Mammary epithelial cell (primary cell): ENCODE measurements around the gene PRIM1.

Experiments
- EZH2 ChIP-seq: IDR thresholded peaks from 2 replicates; pipeline ENCODE4 v1.6.1; 2012; ENCODE audit warnings: low read length, inconsistent platforms, borderline replicate concordance
- TF ChIP-seq, protein P1 (sequence below), 2 donors: IDR thresholded peaks in 1 of 2; conservative IDR thresholded peaks in 1 of 2; 2 replicates each; pipeline ENCODE4 v1.5.1; 2011 to 2012; ENCODE audit warnings: inconsistent platforms in 2 of 2, low read length in 2 of 2, mild to moderate bottlenecking in 2 of 2, control low read depth in 1 of 2, low read depth in 1 of 2; ENCODE audit not compliant: insufficient read depth in 1 of 2; ENCODE audit errors: extremely low read depth in 1 of 2

GRCh38 chr12:56753566-56753965 is 1.4 kb upstream of the PRIM1 start:
- TF ChIP-seq, protein P1, sequence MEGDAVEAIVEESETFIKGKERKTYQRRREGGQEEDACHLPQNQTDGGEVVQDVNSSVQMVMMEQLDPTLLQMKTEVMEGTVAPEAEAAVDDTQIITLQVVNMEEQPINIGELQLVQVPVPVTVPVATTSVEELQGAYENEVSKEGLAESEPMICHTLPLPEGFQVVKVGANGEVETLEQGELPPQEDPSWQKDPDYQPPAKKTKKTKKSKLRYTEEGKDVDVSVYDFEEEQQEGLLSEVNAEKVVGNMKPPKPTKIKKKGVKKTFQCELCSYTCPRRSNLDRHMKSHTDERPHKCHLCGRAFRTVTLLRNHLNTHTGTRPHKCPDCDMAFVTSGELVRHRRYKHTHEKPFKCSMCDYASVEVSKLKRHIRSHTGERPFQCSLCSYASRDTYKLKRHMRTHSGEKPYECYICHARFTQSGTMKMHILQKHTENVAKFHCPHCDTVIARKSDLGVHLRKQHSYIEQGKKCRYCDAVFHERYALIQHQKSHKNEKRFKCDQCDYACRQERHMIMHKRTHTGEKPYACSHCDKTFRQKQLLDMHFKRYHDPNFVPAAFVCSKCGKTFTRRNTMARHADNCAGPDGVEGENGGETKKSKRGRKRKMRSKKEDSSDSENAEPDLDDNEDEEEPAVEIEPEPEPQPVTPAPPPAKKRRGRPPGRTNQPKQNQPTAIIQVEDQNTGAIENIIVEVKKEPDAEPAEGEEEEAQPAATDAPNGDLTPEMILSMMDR (conservative IDR thresholded peaks at IDR 0.05 in 1 of 2, IDR thresholded peaks at IDR 0.05 in 1 of 2; ENCODE audit: extremely low read depth in 1 of 2, insufficient read depth in 1 of 2, low read depth in 1 of 2, low read length in 2 of 2), result no peak
- no peak for TF ChIP-seq EZH2
